Panc1 (cell line): ENCODE measurements around the gene BSX.

ENCODE experiments used
- POLR2AphosphoS5 ChIP-seq: IDR thresholded peaks from 2 replicates; pipeline ENCODE4 v1.6.1; 2012; ENCODE audit warnings: mild to moderate bottlenecking, low read depth, low read length, moderate library complexity
- SIN3A ChIP-seq: IDR thresholded peaks from 2 replicates; pipeline ENCODE4 v1.6.1; 2012; ENCODE audit warnings: low read depth, mild to moderate bottlenecking, low read length, moderate library complexity, borderline replicate concordance; ENCODE audit not compliant: insufficient read depth
- TCF7L2 ChIP-seq: IDR thresholded peaks from 2 replicates; pipeline ENCODE4 v1.6.1; 2011; ENCODE audit warnings: mild to moderate bottlenecking, low read depth, low read length, inconsistent platforms
- TF ChIP-seq, protein P1 (sequence below): fragments of 450-650 bp; IDR thresholded peaks from 2 replicates; pipeline ENCODE4 v1.5.1; 2017; ENCODE audit warnings: mild to moderate bottlenecking
- TF ChIP-seq, protein P2 (sequence below), 2 experiments: IDR thresholded peaks; 2 replicates each; pipeline ENCODE4 v1.6.1; 2011 to 2012; ENCODE audit warnings: low read depth in 2 of 2, control low read depth in 1 of 2, low read length in 1 of 2, mild to moderate bottlenecking in 1 of 2, moderate library complexity in 1 of 2; ENCODE audit not compliant: insufficient read depth in 1 of 2

DNA sequence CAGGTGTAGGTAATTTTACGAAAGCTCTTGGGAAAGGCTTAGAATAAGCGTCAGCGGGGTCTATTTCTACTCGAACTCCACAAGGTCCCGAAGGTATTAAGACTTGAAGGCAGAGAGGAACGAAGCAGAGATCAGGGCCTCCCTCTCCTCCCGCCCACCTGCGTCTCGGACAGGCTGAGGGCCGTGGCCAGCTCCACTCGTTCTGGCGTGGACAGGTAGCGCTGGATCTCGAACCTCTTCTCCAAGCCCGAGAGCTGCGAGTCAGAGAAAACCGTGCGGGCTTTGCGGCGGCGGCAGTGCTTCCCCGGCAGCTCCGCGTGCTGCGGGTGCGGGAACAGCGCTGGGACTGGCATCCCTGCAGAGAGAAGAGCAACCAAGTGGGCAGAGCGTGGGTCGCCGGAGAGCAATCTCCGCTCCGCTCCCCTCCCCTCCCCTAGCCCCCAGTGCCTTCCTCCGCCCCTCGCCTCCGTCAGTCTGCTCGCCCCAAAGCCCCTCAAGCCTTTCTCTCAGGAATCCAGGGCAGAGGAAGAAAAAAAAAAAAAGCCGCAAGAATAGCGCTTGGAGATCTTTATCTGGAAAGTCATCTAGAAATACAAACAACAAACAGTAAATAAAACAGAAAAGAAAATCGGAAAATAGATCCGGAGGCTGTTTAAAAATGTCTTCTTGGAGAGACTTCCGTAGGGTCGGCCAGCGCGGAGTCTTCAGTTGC lies 2.4 kb downstream of the BSX start:
- TF ChIP-seq, protein P1, sequence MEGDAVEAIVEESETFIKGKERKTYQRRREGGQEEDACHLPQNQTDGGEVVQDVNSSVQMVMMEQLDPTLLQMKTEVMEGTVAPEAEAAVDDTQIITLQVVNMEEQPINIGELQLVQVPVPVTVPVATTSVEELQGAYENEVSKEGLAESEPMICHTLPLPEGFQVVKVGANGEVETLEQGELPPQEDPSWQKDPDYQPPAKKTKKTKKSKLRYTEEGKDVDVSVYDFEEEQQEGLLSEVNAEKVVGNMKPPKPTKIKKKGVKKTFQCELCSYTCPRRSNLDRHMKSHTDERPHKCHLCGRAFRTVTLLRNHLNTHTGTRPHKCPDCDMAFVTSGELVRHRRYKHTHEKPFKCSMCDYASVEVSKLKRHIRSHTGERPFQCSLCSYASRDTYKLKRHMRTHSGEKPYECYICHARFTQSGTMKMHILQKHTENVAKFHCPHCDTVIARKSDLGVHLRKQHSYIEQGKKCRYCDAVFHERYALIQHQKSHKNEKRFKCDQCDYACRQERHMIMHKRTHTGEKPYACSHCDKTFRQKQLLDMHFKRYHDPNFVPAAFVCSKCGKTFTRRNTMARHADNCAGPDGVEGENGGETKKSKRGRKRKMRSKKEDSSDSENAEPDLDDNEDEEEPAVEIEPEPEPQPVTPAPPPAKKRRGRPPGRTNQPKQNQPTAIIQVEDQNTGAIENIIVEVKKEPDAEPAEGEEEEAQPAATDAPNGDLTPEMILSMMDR = no peak
- no peak for TF ChIP-seq POLR2AphosphoS5
- TF ChIP-seq, protein P2, sequence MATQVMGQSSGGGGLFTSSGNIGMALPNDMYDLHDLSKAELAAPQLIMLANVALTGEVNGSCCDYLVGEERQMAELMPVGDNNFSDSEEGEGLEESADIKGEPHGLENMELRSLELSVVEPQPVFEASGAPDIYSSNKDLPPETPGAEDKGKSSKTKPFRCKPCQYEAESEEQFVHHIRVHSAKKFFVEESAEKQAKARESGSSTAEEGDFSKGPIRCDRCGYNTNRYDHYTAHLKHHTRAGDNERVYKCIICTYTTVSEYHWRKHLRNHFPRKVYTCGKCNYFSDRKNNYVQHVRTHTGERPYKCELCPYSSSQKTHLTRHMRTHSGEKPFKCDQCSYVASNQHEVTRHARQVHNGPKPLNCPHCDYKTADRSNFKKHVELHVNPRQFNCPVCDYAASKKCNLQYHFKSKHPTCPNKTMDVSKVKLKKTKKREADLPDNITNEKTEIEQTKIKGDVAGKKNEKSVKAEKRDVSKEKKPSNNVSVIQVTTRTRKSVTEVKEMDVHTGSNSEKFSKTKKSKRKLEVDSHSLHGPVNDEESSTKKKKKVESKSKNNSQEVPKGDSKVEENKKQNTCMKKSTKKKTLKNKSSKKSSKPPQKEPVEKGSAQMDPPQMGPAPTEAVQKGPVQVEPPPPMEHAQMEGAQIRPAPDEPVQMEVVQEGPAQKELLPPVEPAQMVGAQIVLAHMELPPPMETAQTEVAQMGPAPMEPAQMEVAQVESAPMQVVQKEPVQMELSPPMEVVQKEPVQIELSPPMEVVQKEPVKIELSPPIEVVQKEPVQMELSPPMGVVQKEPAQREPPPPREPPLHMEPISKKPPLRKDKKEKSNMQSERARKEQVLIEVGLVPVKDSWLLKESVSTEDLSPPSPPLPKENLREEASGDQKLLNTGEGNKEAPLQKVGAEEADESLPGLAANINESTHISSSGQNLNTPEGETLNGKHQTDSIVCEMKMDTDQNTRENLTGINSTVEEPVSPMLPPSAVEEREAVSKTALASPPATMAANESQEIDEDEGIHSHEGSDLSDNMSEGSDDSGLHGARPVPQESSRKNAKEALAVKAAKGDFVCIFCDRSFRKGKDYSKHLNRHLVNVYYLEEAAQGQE (IDR thresholded peaks at IDR 0.05; ENCODE audit: insufficient read depth in 1 of 2, low read depth in 2 of 2, low read length in 1 of 2) = no peak
- no peak for TF ChIP-seq TCF7L2
- TF ChIP-seq SIN3A = no peak
